ENCODE data around the gene VPS13A.

Gene VPS13A

GRCh38 chr9:77177143-77177893, at the start of gene VPS13A:
Gene VPS13A (plus strand): TSS chr9:77177534. CDS start chr9:77177705, 171 bp downstream.
- DNase-seq (ENCODE audit: low read depth in 2 of 2): peak; percentile 94 to 97

GRCh38 chr9:77128125-77128789, 49.1 kb upstream of the VPS13A start:
- DNase-seq (ENCODE audit: low read depth in 2 of 2): no peak

GRCh38 chr9:77131399-77131798, 45.9 kb upstream of the VPS13A start:
- no peak for DNase-seq (ENCODE audit: low read depth in 2 of 2)

GRCh38 chr9:77133011-77133410, 44.3 kb upstream of the VPS13A start:
- DNase-seq (ENCODE audit: low read depth in 2 of 2): no peak

GRCh38 chr9:77142366-77142765, 35.0 kb upstream of the VPS13A start:
- no peak for DNase-seq (ENCODE audit: low read depth in 2 of 2)

- no peak for DNase-seq (ENCODE audit: low read depth in 2 of 2)
Observed at GRCh38 chr9:77149879-77150278, 27.5 kb upstream of the VPS13A start.

GRCh38 chr9:77152289-77152688, 25.0 kb upstream of the VPS13A start:
- DNase-seq (ENCODE audit: low read depth in 2 of 2): no peak

GRCh38 chr9:77156646-77157371, 20.5 kb upstream of the VPS13A start:
- DNase-seq (ENCODE audit: low read depth in 2 of 2): no peak

- no peak for DNase-seq (ENCODE audit: low read depth in 2 of 2)
Observed at GRCh38 chr9:77158772-77159513, 18.4 kb upstream of the VPS13A start.

- no peak for DNase-seq (ENCODE audit: low read depth in 2 of 2)
Observed at GRCh38 chr9:77161191-77161590, 16.1 kb upstream of the VPS13A start.

- no peak for DNase-seq (ENCODE audit: low read depth in 2 of 2)
Observed at GRCh38 chr9:77161966-77162365, 15.4 kb upstream of the VPS13A start.

- DNase-seq (ENCODE audit: low read depth in 2 of 2): no peak
Observed at GRCh38 chr9:77162366-77162765, 15.0 kb upstream of the VPS13A start.

GRCh38 chr9:77163884-77164283, 13.4 kb upstream of the VPS13A start:
- no peak for DNase-seq (ENCODE audit: low read depth in 2 of 2)

GRCh38 chr9:77166193-77166592, 11.1 kb upstream of the VPS13A start:
- DNase-seq (ENCODE audit: low read depth in 2 of 2): no peak

GRCh38 chr9:77170991-77171699, 6.2 kb upstream of the VPS13A start:
- no peak for DNase-seq (ENCODE audit: low read depth in 2 of 2)

- no peak for DNase-seq (ENCODE audit: low read depth in 2 of 2)
Observed at GRCh38 chr9:77175151-77175550, 2.2 kb upstream of the VPS13A start.

- DNase-seq (ENCODE audit: low read depth in 2 of 2): no peak
Observed at GRCh38 chr9:77176106-77176505, 1.2 kb upstream of the VPS13A start.

GRCh38 chr9:77176686-77177142, 620 bp upstream of the VPS13A start:
- no peak for DNase-seq (ENCODE audit: low read depth in 2 of 2)

GRCh38 chr9:77177894-77178794, 810 bp downstream of the VPS13A start:
- peak; percentile 24 to 27 for DNase-seq (ENCODE audit: low read depth in 2 of 2)

GRCh38 chr9:77180056-77180455, 2.7 kb downstream of the VPS13A start:
- no peak for DNase-seq (ENCODE audit: low read depth in 2 of 2)
